SK-N-SH (cell line): ENCODE measurements around the gene RMDN2. TPM values are rescaled to one million over a fixed set of nuclear protein-coding genes. Genes with fewer than 3 reads are reported as not detected.

Source experiments
- CTCF ChIA-PET: fragments of 300-600, 350-600 bp; formaldehyde crosslinking; extraction: SDS; loops from one replicate; lab custom pipeline; 2021; lab: Yijun Ruan, JAX
- POLR2A ChIA-PET: fragments of 350-600 bp; sonication (Branson Sonifier 250); formaldehyde crosslinking; extraction: SDS; loops from one replicate; lab custom pipeline; 2020; ENCODE audit warnings: antibody characterized with exemption, inconsistent platforms; lab: Yijun Ruan, JAX
- DNase-seq: peaks from one replicate; pipeline ENCODE4 v3.0.0; 2012
- H2AFZ ChIP-seq: fragments of 200-600 bp; sonication (generic); 2 replicates; pipeline ENCODE4 v1.8.1; 2016; ENCODE audit warnings: antibody characterized with exemption, mild to moderate bottlenecking, low read depth
- H3F3A ChIP-seq: fragments of 200-600 bp; sonication (generic); replicated peaks from 2 replicates; pipeline ENCODE3; 2016; ENCODE audit warnings: antibody characterized with exemption, mild to moderate bottlenecking; ENCODE audit not compliant: insufficient read depth
- H3K27ac ChIP-seq, 2 experiments: fragments of 200-500 bp in 1 of 2; fragments of 200-600 bp in 1 of 2; sonication (Bioruptor generic) in 1 of 2; sonication (generic), shearing (Covaris generic) in 1 of 2; 2 replicates each; pipeline versions ENCODE4 v1.5.1 to v1.6.1; 2014 to 2016; ENCODE audit warnings: low read depth in 2 of 2, inconsistent platforms in 1 of 2, low read length in 1 of 2, mild to moderate bottlenecking in 1 of 2, mixed read lengths in 1 of 2
- H3K27me3 ChIP-seq: fragments of 200-600 bp; sonication (generic), shearing (Covaris generic); 2 replicates; pipeline ENCODE4 v1.6.1; 2016; ENCODE audit warnings: mixed run types; ENCODE audit not compliant: insufficient read depth
- H3K36me3 ChIP-seq, 2 experiments: fragments of 200-500 bp in 1 of 2; fragments of 200-600 bp in 1 of 2; sonication (Bioruptor generic) in 1 of 2; sonication (generic) in 1 of 2; replicated peaks in 1 of 2; 2 replicates each; pipeline versions ENCODE3 to v1.5.1; 2014 to 2016; ENCODE audit warnings: low read length in 1 of 2, mild to moderate bottlenecking in 1 of 2; ENCODE audit not compliant: insufficient read depth in 2 of 2, control insufficient read depth in 1 of 2
- H3K4me1 ChIP-seq, 2 experiments: fragments of 200-500 bp in 1 of 2; fragments of 200-600 bp in 1 of 2; sonication (Bioruptor generic) in 1 of 2; sonication (generic), shearing (Covaris generic) in 1 of 2; 2 replicates each; pipeline versions ENCODE4 v1.5.1 to v1.6.1; 2014 to 2016; ENCODE audit warnings: low read depth in 1 of 2, low read length in 1 of 2, mixed run types in 1 of 2; ENCODE audit not compliant: insufficient read depth in 2 of 2, control insufficient read depth in 1 of 2
- H3K4me2 ChIP-seq: fragments of 200-600 bp; sonication (generic), shearing (Covaris generic); 2 replicates; pipeline ENCODE4 v1.6.1; 2017; ENCODE audit warnings: mixed run types
- H3K4me3 ChIP-seq, 2 experiments: fragments of 200-500 bp in 1 of 2; fragments of 200-600 bp in 1 of 2; sonication (Bioruptor generic) in 1 of 2; sonication (generic), shearing (Covaris generic) in 1 of 2; 2 replicates each; pipeline versions ENCODE4 v1.5.1 to v1.8.1; 2014 to 2016; ENCODE audit warnings: low read depth in 2 of 2, inconsistent platforms in 1 of 2, low read length in 1 of 2, mild to moderate bottlenecking in 1 of 2, mixed read lengths in 1 of 2, moderate library complexity in 1 of 2
- H3K79me2 ChIP-seq: fragments of 200-600 bp; sonication (generic); 2 replicates; pipeline ENCODE4 v1.8.1; 2017; ENCODE audit warnings: mild to moderate bottlenecking; ENCODE audit not compliant: insufficient read depth
- H3K9ac ChIP-seq: fragments of 200-600 bp; sonication (generic); 2 replicates; pipeline ENCODE4 v1.6.1; 2017; ENCODE audit warnings: mixed run types
- H3K9me2 ChIP-seq: fragments of 200-600 bp; sonication (generic); 2 replicates; pipeline ENCODE4 v1.6.1; 2017; ENCODE audit warnings: mixed run types
- H3K9me3 ChIP-seq: fragments of 200-600 bp; sonication (generic); 2 replicates; pipeline ENCODE4 v1.6.1; 2017; ENCODE audit warnings: mixed run types, mild to moderate bottlenecking, moderate library complexity
- H4K20me1 ChIP-seq: fragments of 200-600 bp; sonication (generic); 2 replicates; pipeline ENCODE4 v1.6.1; 2017; ENCODE audit warnings: mild to moderate bottlenecking, mixed run types; ENCODE audit not compliant: insufficient read depth
- CHD2 ChIP-seq: fragments of 150-350 bp; IDR thresholded peaks from 2 replicates; pipeline ENCODE4 v1.6.1; 2018; ENCODE audit warnings: low read length; ENCODE audit not compliant: partially characterized antibody
- ELF1 ChIP-seq: IDR thresholded peaks from 2 replicates; pipeline ENCODE4 v1.4.0; 2012
- EP300 ChIP-seq, 2 experiments: IDR thresholded peaks; 2 replicates each; pipeline versions ENCODE4 v1.4.0 to v1.6.1; 2012; ENCODE audit warnings: borderline replicate concordance in 1 of 2, low read depth in 1 of 2, low read length in 1 of 2
- EZH2phosphoT487 ChIP-seq: fragments of 200-600 bp; sonication (generic); IDR thresholded peaks from 2 replicates; pipeline ENCODE4 v1.6.1; 2017; ENCODE audit warnings: low read depth, mixed run types, mild to moderate bottlenecking, antibody characterized with exemption, moderate library complexity, borderline replicate concordance
- FOSL2 ChIP-seq: IDR thresholded peaks from 2 replicates; pipeline ENCODE4 v1.4.0; 2012; ENCODE audit warnings: low read depth, mild to moderate bottlenecking, moderate library complexity, borderline replicate concordance
- FOXJ3 ChIP-seq: sonication (generic); formaldehyde crosslinking; IDR thresholded peaks from 2 replicates; pipeline ENCODE4 v1.5.1; 2020; ENCODE audit warnings: mild to moderate bottlenecking, missing genetic modification reagents
- FOXM1 ChIP-seq: IDR thresholded peaks from 2 replicates; pipeline ENCODE4 v1.4.0; 2012; ENCODE audit warnings: low read depth, mild to moderate bottlenecking
- GABPA ChIP-seq: IDR thresholded peaks from 2 replicates; pipeline ENCODE4 v1.4.0; 2012; ENCODE audit warnings: low read depth, mild to moderate bottlenecking
- IRF3 ChIP-seq: fragments of 150-350 bp; IDR thresholded peaks from 2 replicates; pipeline ENCODE4 v1.6.1; 2016; ENCODE audit warnings: mild to moderate bottlenecking, low read depth, low read length
- JUND ChIP-seq: IDR thresholded peaks from 2 replicates; pipeline ENCODE4 v1.4.0; 2012
- MAX ChIP-seq: IDR thresholded peaks from 2 replicates; pipeline ENCODE4 v1.4.0; 2012; ENCODE audit warnings: low read depth
- MEF2A ChIP-seq: IDR thresholded peaks from 2 replicates; pipeline ENCODE4 v1.4.0; 2012; ENCODE audit warnings: low read depth, borderline replicate concordance
- MXI1 ChIP-seq: IDR thresholded peaks from 2 replicates; pipeline ENCODE4 v1.6.1; 2012; ENCODE audit warnings: mild to moderate bottlenecking, low read depth, low read length, improper control_type of control experiment
- NFIC ChIP-seq: IDR thresholded peaks from 2 replicates; pipeline ENCODE4 v1.4.0; 2012; ENCODE audit warnings: borderline replicate concordance
- NRF1 ChIP-seq: IDR thresholded peaks from 2 replicates; pipeline ENCODE4 v1.6.1; 2012; ENCODE audit warnings: low read depth, mild to moderate bottlenecking, low read length
- PBX3 ChIP-seq: IDR thresholded peaks from 2 replicates; pipeline ENCODE4; 2012
- POLR2AphosphoS5 ChIP-seq: IDR thresholded peaks from 2 replicates; pipeline ENCODE4 v1.6.1; 2012; ENCODE audit warnings: low read depth, low read length
- RAD21 ChIP-seq: IDR thresholded peaks from 2 replicates; pipeline ENCODE4 v1.6.1; 2012; ENCODE audit warnings: mild to moderate bottlenecking, low read length
- RCOR1 ChIP-seq: fragments of 150-350 bp; IDR thresholded peaks from 2 replicates; pipeline ENCODE4 v1.6.1; 2017; ENCODE audit warnings: antibody characterized with exemption, low read length
- RFX5 ChIP-seq: IDR thresholded peaks from 2 replicates; pipeline ENCODE4 v1.6.1; 2012; ENCODE audit warnings: mild to moderate bottlenecking, improper control_type of control experiment, low read length
- RXRA ChIP-seq: IDR thresholded peaks from 2 replicates; pipeline ENCODE4 v1.4.0; 2012; ENCODE audit warnings: low read depth, mild to moderate bottlenecking, borderline replicate concordance
- SIN3A ChIP-seq: IDR thresholded peaks from 2 replicates; pipeline ENCODE4 v1.6.1; 2012; ENCODE audit warnings: low read depth, mild to moderate bottlenecking, low read length, moderate library complexity, borderline replicate concordance
- SMC3 ChIP-seq: IDR thresholded peaks from 2 replicates; pipeline ENCODE4 v1.6.1; 2012; ENCODE audit warnings: low read depth, low read length, improper control_type of control experiment
- TAF1 ChIP-seq: IDR thresholded peaks from 2 replicates; pipeline ENCODE4 v1.6.1; 2012; ENCODE audit warnings: low read depth, mild to moderate bottlenecking, low read length, moderate library complexity, borderline replicate concordance
- TCF12 ChIP-seq: IDR thresholded peaks from 2 replicates; pipeline ENCODE4 v1.4.0; 2012
- TEAD4 ChIP-seq: IDR thresholded peaks from 2 replicates; pipeline ENCODE4 v1.4.0; 2012; ENCODE audit warnings: mild to moderate bottlenecking, borderline replicate concordance; ENCODE audit not compliant: insufficient read depth
- USF1 ChIP-seq: IDR thresholded peaks from 2 replicates; pipeline ENCODE4 v1.4.0; 2012; ENCODE audit warnings: low read depth, borderline replicate concordance
- YY1 ChIP-seq: IDR thresholded peaks from 2 replicates; pipeline ENCODE4 v1.4.0; 2012; ENCODE audit warnings: low read depth, mild to moderate bottlenecking
- WGBS: methylation state at CpG from one replicate; pipeline ENCODE4 v1.1.6; 2017; ENCODE audit warnings: low lambda C conversion rate; 5-methylcytosine and 5-hydroxymethylcytosine counted together
- polyA plus RNA-seq, 3 experiments: library from polyadenylated mRNA; depleted of rRNA; stranded (reverse); fragments of >200 nt; gene quantifications; 2 replicates each; pipeline ENCODE4 v1.2.3, GENCODE V29; 2012

RMDN2 gene
- polyA plus RNA-seq (2012; rRNA removed), result 7.3 and 15.3 TPM in 2 replicates
- 13.7 and 24.4 TPM in 2 replicates for polyA plus RNA-seq (2012; cell fraction: cytosol; rRNA removed)
- polyA plus RNA-seq (2012; cell fraction: nucleus; rRNA removed), result 7.1 and 18.5 TPM in 2 replicates

GRCh38 chr2:37925063-37925897 lies at the start of gene RMDN2:
TSS of gene RMDN2 (plus strand) at chr2:37925287. CDS start at chr2:37929278, 3,991 bp downstream.
- H3K27ac ChIP-seq, result peak within 1 kb of the TSS; percentile 87 to 99
- 1% methylated on average over 34 of the region's 79 CpGs for WGBS
- H3K27me3 ChIP-seq, result no peaks in the 10 kb centered on the region
- H3K4me1 ChIP-seq, result peaks cover 3 to 25% of the 10 kb centered on the region in 2 experiments; a peak in 2 of 4 replicates
- POLR2A ChIA-PET, result interaction anchor here (0.6 to 1.6 kb wide), 19 partner anchors 9 to 729 kb away, joined by 3 to 9 read pairs (median 3); partner anchors contain the start of genes CEBPZOS, CYP1B1 and HNRNPLL
- CTCF ChIA-PET, result interaction anchor here (0.7 to 3.1 kb wide), 14 partner anchors 12 to 529 kb away, joined by 3 to 18 read pairs (median 5); partner anchors contain the start of gene CYP1B1
- no peaks in the 10 kb centered on the region for H3K9me2 ChIP-seq
- no peaks in the 10 kb centered on the region; the same call in 1 of the 2 replicates for H3K79me2 ChIP-seq
- peak within 1 kb of the TSS; percentile 87 for H3K9ac ChIP-seq
- H3K4me3 ChIP-seq, result peak within 1 kb of the TSS; percentile 86 to 89
- H3K36me3 ChIP-seq, result peaks cover 0 to 17% of the 10 kb centered on the region in 2 experiments
- H2AFZ ChIP-seq, result peak within 1 kb of the TSS; percentile 91
- H3K9me3 ChIP-seq, result no peaks in the 10 kb centered on the region
- H3K4me2 ChIP-seq, result peak within 1 kb of the TSS; percentile 83
- peak; percentile 99 for DNase-seq
- peaks cover 14% of the 10 kb centered on the region for H3F3A ChIP-seq
- H4K20me1 ChIP-seq, result no peaks in the 10 kb centered on the region
- TF ChIP-seq RAD21 (0 out of 2 replicates have a peak, but pooled peaks have one; percentile 6), TCF12 (peak; percentile 52; the same call in 1 of the 2 replicates), GABPA (peak; percentile 99), RFX5 (0 out of 2 replicates have a peak, but pooled peaks have one; percentile 34), RXRA (no peak), MEF2A (no peak), CHD2 (peak; percentile 80), USF1 (no peak), EP300 (IDR thresholded peaks at IDR 0.05; ENCODE audit: borderline replicate concordance in 1 of 2, low read depth in 1 of 2, low read length in 1 of 2) (peak; percentile 5 to 62; a peak in 1 of 4 replicates), EZH2phosphoT487 (no peak), IRF3 (no peak), FOXM1 (no peak; the same call in 1 of the 2 replicates), SIN3A (peak; percentile 93), FOXJ3 (no peak), TEAD4 (no peak; the same call in 1 of the 2 replicates), NFIC (peak; percentile 27; the same call in 1 of the 2 replicates), PBX3 (peak; percentile 31), ELF1 (peak; percentile 91), POLR2AphosphoS5 (peak; percentile 98), NRF1 (peak; percentile 77), MXI1 (peak; percentile 87), JUND (no peak; the same call in 1 of the 2 replicates), RCOR1 (peak; percentile 65; the same call in 1 of the 2 replicates), SMC3 (no peak; the same call in 1 of the 2 replicates), FOSL2 (no peak), MAX (peak; percentile 72), YY1 (peak; percentile 55; the same call in 1 of the 2 replicates), TAF1 (peak; percentile 90)
